ENCODE measurements around the gene ITIH3. TPM values are rescaled to one million over a fixed set of nuclear protein-coding genes. Genes with fewer than 3 reads are reported as not detected.

The ITIH3 gene
- total and polyA plus RNA-seq, 2 of the 8 experiments (the other 6 are each of a cell fraction or from before 2014, with no cell fraction given), result not detected

- no peak for TF ChIP-seq CHD7 (IDR thresholded peaks at IDR 0.05; ENCODE audit: insufficient replicate concordance, low read length)
These were observed 3.9 kb downstream of the ITIH3 start (continued) for GRCh38 chr3:52798376-52798977.
